GF-D8 (cell line): ENCODE results near the gene MYO9A.

ENCODE experiments used
- DNase-seq: peaks from one replicate; lab custom pipeline; 2025; lab: John Stamatoyannopoulos, UW

Gene MYO9A, protein sequence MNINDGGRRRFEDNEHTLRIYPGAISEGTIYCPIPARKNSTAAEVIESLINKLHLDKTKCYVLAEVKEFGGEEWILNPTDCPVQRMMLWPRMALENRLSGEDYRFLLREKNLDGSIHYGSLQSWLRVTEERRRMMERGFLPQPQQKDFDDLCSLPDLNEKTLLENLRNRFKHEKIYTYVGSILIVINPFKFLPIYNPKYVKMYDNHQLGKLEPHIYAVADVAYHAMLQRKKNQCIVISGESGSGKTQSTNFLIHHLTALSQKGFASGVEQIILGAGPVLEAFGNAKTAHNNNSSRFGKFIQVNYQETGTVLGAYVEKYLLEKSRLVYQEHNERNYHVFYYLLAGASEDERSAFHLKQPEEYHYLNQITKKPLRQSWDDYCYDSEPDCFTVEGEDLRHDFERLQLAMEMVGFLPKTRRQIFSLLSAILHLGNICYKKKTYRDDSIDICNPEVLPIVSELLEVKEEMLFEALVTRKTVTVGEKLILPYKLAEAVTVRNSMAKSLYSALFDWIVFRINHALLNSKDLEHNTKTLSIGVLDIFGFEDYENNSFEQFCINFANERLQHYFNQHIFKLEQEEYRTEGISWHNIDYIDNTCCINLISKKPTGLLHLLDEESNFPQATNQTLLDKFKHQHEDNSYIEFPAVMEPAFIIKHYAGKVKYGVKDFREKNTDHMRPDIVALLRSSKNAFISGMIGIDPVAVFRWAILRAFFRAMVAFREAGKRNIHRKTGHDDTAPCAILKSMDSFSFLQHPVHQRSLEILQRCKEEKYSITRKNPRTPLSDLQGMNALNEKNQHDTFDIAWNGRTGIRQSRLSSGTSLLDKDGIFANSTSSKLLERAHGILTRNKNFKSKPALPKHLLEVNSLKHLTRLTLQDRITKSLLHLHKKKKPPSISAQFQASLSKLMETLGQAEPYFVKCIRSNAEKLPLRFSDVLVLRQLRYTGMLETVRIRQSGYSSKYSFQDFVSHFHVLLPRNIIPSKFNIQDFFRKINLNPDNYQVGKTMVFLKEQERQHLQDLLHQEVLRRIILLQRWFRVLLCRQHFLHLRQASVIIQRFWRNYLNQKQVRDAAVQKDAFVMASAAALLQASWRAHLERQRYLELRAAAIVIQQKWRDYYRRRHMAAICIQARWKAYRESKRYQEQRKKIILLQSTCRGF (N-terminal part only)

DNA sequence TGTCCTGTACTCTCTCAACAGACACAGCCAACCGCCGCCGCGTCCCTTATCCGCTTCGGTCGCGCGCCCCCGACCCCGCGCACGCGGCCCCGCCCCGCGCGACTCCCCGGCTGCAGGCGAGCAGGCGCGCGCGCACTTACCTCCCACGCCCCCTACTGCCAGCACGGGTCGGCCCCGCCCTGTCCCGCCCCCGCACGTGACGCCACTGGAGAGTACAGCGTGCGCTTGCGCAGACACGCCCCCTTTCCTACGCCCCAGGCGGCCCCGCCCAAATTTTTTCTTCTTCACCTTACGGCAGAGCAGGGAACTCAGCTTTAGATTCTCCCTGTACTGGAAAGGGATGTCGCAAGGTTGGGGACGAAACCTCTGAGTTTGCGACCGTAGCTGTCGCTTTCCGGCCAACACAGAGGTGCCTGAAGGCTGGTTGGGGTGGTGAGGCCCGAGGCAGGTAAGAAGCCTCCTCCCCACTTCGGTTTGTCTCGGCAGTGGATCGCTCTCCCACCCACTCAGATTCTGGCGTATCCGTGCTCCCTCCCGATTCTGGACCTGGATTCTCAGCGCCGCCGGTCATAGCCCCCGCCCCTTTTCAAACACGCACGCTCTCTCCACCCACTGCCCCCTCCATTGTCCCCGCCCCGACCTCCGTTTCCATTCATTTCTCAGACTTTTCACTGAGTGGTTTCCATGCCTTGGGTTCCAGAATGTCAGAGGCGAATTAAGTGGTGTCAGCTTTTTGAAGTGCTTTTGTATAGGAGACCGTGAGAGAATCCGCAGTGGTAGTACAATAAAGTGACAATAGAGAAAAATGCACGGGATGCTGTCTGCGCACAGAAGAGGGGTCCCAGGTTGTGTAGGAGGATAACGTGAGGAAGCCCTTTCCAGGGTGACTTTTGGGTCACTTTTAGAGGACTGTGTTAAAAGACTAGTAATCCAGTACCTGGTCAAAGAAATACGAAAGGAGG lies at the start of gene MYO9A, which contains the start of gene SENP8:
Gene MYO9A, minus strand, starts transcription at position 134 of the 962 bp plus-strand sequence. CDS start 71,587 bp downstream, outside the sequence.
Gene SENP8, plus strand, starts transcription at position 387 of the 962 bp plus-strand sequence. CDS start 21,221 bp downstream, outside the sequence.
- peak; percentile 93 for DNase-seq

DNA sequence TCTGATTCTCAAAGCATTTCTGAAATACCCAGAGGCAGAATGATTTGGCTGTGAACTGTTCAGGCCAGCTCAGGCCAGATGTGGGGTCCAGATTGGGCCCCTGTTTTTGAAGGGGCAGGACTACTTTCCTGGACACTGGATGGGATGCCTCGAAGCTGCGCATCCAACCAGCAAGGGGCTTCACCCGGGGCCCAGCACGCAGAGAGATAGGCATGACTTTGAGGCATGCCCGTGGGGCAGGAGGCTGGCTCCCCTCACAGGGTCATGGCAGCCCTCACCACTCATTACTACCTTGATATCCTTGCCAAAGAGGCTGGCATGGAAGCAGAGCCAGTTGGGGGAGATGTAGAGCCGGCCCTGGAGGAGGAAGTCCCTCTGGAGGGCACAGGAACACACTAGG lies 49.5 kb upstream of the MYO9A start:
- DNase-seq, result no peak

DNA sequence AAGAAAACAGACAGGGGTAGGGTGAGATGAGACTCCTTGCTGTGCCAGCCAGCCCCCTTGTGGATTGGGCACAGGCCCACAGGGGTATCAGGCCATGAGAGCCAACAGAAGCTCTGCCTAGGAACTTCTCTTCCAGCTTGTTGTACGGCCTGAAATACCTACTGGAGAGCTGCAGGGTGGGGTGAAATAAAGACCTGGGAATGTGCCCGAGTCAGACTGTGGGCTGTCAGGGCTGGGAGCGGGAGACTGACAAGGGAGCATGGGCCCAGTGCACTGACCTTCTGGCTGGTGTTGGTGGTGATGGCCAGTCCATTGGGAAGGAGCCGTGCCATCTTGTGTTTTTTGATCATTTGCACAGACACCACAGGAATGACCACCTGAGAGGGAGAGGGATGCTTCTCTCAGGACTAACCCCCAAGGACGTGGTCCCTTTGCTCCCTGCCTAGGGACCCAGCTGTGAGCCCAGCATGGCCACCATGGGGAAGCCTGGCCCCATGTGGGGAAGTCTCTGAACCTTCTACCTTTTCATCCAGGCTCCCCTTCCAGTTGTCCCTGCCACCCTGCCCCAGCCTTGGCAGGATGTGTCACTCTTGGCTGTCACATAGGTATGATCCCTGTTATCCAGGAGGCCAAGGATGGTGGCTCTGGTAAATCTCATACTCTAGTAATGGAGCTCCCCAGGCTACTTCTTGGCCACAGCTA lies 48.9 kb upstream of the MYO9A start:
- no peak for DNase-seq

DNA sequence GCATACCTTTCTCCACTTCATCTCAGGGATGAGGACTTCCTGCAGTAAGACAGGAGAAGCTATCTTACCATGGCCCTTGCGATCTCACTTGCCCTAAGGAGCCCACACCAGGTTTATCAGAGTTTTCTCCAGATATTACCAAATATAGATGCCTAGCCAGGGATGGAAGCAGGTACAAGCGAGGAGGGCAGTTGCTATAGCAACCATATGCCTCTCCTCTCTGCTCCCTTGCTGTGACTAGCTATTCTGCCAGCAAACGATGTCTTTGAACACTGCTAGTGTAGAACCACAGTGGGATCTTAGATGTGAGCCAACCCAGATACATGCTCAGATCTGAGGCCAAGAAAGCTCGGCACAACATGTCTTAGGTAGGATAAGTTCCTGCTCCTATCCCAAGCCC lies 45.8 kb upstream of the MYO9A start:
- no peak for DNase-seq

DNA sequence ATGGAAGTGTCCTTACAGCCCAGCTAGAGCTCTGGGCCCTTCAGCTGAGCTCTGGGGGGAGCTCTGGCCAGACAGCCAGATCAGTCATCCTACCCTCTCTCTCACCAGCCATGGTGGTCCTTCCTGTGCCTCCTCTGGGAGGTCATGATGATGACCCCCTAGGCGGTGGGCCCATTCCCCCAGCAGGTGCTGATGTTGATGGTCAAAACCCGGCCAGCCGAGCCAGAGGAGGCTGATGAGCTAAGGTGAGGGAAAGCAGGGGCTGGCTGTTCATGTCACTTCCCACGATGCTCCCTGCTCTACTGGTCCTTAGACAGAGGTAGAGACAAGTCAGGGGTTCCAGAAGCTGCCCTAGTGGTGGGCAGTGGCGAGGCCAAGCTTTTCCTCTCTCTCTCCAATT lies 44.6 kb upstream of the MYO9A start:
- DNase-seq, result no peak

DNA sequence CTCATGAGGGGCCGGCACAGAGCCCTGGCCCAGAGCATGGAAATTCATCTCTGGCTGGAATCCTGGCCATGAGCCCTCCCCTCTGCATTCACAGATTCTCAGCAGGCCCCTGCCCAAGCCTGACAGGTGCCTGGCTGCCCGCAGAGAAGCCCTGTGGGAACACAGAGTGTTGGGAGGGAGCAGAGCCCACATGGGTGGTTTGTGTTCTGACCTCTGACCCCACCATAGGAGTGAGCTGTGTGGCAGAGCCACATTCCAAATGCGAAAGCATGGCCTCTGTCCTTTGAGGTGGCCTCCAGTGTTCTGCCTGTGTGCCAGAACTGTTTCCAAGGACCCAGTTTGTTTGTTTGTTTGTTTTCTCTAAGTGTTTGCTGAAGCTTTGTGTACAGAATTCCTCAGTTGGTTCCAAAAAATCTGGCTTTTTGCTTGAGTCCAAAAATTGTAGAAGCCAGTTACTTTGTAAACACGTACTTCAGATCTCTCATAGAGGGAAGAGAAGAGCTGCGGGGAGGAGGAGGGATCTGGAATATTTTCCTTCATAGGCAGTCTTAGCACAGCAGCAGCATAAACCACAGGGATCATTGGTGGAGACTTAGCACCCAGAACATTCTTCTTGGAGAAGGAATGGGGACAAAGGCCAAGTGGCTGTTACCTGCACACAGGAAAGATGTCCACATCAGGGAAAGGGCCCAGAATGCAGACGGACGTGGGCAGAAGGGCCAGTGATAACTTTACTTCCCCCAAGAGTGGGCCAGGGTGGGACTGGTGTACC lies 43.6 kb upstream of the MYO9A start:
- DNase-seq, result no peak

DNA sequence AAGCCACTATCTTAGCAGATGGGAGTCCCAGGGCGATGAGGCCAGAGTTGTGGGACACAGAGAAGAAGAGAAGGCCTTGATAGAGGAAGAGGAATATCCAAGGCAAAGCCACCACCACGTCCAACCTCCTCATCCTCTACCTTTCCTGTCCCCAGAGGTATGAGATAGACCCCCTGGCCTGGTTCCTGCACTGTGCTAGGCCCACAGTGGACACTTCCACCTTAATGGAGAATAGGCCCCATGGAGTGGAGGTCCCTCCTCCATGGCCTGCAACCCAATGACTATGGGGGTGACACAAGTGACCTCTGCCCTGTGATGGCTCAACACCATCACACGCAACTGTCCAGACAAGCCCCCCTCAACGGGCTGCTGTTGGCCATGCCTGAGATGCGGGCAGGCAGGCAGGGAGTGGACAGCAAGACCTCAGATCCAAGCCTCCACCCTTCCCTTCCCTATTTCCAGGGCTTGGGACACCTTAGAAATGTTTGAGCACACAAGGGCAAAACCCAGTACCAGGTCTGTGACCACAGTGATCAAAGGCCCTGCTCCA lies 42.8 kb upstream of the MYO9A start:
- no peak for DNase-seq

DNA sequence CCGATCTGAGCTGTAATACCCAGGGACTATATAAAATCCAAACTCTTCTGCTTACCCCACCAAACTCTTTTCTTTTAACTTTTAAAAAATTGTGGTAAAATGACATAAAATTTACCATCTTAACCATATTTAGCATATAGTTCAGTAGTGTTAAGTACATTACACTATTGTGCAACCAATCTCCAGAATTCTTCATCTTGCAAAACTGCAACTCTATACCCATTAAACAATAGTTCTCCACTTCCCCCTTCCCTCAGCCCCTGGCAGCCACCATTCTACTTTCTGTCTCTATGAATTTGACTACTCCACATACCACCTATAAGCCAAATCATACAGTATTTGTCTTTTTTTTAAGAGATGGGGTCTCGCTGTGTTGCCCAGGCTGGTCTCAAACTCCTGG lies 39.0 kb upstream of the MYO9A start:
- DNase-seq, result no peak

DNA sequence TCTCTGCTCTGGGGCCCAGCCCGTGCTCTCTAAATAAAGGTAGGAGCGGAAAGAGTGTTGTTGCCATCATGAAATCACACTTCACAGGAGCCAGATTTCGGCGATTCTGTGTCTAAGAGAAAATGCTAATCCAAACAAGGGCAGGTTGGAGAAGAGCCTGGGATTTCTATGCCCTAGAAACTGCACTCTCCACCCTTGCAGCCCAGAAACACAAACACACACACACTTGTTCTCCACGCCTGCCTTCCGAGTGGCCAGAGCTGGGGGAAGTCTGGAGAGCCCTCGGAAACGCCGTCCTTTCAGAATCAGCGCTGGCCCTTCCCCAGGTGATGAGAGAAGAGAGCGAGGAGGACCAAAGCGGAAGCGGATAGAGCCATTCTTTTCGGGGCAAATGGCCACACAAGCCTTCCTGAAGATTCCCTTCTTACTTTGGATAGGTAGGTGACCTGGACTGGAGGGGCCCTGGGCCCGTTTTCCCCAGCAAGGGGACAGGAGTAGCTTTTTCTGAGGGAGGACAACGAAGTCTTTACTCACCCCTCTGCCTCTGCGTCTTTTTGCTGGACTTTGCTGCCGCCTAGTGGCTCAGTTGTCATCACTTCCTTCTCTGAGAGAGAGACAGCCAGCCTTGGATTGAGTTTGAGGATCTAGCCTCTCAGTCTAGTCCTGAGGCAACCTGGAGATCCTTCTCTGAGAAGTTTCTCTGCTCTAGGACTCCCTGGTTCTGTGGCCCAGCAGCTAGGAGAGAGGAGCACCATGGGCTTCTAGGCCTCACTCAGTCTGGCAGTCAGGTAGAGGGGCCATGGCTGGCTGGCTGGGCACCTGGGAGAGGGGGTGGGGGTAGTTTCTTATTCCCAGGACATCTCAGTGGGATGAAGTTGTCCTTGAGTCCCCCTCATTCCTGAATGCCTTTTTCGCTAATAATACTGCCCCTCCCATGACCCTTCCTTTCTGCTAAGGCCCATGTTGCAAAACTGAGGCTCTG lies 38.0 kb upstream of the MYO9A start:
- peak; percentile 35 for DNase-seq

DNA sequence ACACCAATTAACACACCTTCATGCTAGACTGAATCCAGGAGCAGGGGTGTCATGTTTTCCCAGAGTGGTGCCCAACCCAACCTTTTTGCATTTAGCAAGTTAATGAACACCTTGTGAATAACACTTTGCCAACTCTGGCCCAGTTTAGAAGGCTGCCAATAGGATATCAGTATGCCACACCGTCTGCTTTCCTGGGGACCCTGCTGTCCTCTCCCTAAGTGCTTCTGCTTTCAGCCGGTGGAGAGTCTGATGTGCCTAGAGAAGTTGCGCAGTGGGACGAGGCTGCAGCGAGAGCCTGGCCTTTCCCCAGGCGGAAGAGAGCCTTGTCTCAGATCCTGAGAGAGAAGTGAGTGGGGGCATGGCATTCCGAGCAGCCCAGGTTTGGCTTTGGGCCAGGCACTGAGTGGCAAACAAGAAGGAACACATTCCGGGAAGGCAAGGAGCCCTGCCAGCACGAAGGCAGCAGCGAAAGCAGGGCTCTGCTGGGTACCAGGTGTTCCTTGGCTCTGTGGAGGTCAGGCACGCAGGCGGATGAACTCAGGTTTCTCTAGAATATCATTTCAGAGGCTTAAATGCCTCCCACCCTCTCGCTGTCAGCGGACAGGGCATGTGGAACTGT lies 37.2 kb upstream of the MYO9A start:
- DNase-seq, result no peak

DNA sequence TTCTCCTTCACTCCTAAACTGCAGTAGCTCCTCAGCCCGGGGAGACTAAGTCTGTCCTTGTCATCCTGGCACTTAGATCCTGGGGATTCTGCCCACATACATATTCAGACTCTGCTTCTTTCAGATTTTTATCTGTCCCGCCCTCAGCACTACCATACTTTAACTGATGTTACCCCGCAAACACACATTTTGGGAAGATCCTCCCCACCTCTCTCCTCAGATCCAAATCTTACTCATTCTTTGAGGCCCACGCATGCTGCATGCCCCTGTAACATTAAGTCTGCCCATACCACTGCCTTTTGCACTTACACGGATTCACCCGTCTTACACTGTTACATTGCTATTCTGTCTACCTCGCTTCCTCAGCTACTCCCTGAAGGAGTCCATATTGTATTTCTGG lies 36.4 kb upstream of the MYO9A start:
- DNase-seq, result no peak

DNA sequence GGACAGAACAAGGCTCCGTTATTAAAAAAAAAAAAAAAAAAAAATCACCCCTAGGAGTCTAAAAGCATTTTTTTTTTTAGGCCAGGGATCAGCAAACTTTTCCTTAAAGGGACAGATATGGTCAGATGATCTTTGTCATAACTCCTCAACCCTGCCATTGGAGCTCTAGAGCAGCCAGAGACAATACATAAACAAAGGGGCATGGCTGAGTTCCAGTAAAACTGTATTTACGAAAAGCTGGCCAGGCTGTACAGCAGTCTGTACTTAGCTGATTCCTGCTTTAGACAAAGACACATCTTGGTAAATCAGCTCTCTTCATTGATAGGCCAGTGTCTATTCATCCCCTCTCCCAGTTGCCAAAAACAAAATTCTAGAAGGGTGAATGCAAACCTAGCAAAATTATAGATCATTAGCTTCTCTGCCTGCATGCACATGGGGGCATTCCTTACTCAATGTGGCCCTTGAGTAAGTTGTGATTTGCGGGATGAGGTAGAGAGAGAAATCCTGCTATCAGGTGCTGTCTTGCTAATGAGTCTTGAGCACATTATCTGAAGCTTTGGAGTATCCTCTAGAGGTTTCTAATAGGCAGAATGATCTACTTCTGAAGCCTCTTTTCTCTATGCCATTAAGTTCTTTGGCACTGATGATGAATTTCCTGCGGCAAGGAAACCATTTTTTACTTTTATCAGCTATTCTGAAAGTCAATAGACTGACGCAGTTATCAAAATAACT lies 35.5 kb upstream of the MYO9A start:
- no peak for DNase-seq

DNA sequence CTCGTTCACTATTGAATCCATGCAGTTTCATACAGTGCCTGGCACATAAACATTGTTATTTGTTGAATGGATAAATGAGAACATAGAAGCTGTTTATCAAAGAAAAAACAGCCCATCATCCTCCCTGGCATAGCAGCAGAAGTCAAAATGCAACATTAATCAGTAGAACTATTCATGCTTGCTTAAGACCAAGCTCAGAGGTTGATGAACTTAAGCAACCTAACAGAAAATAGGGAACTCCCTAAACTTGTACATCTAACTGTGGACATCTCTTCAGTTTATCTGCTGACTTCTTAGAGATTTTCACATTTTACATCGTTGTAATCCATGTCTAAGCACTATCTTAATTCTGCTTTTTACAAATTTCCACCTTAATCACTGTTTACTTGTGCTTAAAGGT lies 29.5 kb upstream of the MYO9A start:
- DNase-seq, result no peak

DNA sequence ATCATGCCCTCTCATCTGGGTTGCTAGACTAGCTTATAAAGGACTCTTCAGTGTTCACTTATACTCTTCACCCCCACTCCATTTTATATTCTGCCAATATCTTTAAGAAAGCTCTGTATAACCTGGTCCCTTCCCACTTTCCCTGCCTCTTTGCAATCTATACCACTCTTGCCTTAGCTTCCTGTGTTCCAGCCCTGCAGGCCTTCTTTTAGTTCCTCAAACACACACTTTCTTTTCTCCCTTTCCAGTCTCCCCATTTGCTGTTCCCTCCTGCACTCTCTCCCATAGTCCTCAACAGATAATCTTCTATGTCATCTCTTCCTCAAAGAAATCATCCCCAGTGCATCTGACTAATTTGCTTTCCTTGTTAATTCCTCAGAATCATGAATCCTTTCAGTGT lies 29.0 kb upstream of the MYO9A start:
- DNase-seq, result no peak

DNA sequence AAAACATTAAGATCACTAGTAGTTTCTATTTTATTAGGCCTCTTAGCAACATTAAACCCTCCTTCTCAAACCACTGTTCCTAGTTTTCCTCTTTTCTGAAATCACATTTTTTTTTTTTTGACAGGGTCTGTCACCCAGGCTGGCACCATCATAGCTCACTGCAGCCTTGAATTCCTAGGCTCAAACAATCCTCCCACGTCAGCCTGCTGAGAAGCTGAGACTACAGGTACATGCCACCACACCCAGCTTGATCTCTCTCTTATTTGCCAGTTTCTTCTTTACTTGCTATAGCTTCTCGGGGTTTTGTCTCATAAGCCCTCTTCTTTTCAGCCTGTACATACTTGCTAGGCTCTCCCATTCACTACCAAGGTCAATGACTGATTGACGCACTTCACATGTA lies 28.3 kb upstream of the MYO9A start:
- DNase-seq, result no peak

DNA sequence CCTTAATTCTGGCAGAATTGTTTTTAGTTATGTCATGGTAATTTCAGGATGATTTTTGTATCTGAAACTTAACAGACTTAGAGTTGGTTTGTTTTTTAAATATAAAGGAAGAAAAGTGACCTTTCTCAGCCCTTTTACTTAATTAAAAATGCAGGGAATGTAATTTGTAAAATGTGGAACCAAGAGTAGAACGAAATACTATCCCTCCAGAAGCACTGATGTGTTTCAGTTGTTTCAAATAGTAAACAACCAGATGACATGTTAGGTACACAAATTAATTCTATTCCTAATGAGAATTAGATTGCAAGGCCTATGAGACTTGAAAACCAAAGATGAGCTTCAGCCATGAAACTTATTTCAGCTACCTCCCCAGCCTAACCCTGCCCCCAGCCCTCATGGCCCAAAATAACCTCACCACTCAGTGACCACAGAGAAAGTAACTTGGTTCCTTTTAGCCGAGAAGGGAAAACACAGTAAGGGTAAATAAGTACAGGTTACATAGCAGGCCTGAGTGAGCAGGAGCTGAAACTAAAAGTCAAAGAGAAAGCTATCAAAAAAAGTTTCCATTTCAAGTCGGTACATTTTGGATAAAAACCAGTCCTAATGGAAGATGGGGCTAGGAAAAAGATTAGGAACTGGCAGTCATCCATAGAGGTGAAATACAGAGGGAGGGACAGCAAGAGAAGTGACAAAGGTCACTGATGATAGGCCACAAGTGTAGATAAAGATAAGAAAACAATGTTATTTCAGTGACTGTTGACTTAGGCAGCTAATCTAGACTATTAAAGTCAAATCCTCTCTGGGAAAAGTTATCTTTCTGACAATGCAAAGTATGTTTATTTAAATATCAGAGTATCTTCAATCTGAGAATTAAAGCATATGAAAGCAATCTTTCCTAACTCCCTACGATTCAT lies 23.5 kb upstream of the MYO9A start:
- no peak for DNase-seq
